HG02970 (cell line): Measurements from ENCODE around the gene EVX2.

ENCODE experiments used
- ATAC-seq: cut with Tn5 transposase; IDR thresholded peaks from one replicate; pipeline ENCODE4 v1.9.1; 2021; ENCODE audit warnings: mild to moderate bottlenecking, moderate library complexity, moderate number of reproducible peaks; ENCODE audit not compliant: unreplicated experiment, low FRiP score

EVX2 gene

GRCh38 chr2:176122683-176123410 is 39.1 kb upstream of the EVX2 start, which contains the start of gene HOXD9:
Gene HOXD9, plus strand, starts transcription at chr2:176122719. Its CDS starts 50 bp downstream, at chr2:176122769.
- no peak for ATAC-seq

- ATAC-seq = no peak
Observed at GRCh38 chr2:176122052-176122682, 38.4 kb upstream of the EVX2 start.

- ATAC-seq = no peak
Observed at GRCh38 chr2:176121190-176122051, 37.7 kb upstream of the EVX2 start.

- ATAC-seq = no peak
Observed at GRCh38 chr2:176120364-176121189, 36.8 kb upstream of the EVX2 start.

GRCh38 chr2:176118601-176119339 is 35.0 kb upstream of the EVX2 start:
- ATAC-seq = no peak

GRCh38 chr2:176117823-176118371 is 34.1 kb upstream of the EVX2 start:
- no peak for ATAC-seq

GRCh38 chr2:176117162-176117822 is 33.5 kb upstream of the EVX2 start:
- ATAC-seq = no peak

GRCh38 chr2:176115883-176116813 is 32.4 kb upstream of the EVX2 start, which contains the start of gene HOXD10:
Gene HOXD10, plus strand, starts transcription at chr2:176116778. Its CDS starts 56 bp downstream, at chr2:176116834.
- ATAC-seq = no peak

GRCh38 chr2:176114930-176115625 is 31.3 kb upstream of the EVX2 start:
- ATAC-seq = no peak

GRCh38 chr2:176114120-176114929 is 30.6 kb upstream of the EVX2 start:
- ATAC-seq = no peak

GRCh38 chr2:176112375-176113302 is 28.9 kb upstream of the EVX2 start:
- no peak for ATAC-seq

GRCh38 chr2:176111846-176112374 is 28.1 kb upstream of the EVX2 start:
- ATAC-seq = no peak

GRCh38 chr2:176111309-176111663 is 27.5 kb upstream of the EVX2 start:
- no peak for ATAC-seq

GRCh38 chr2:176110415-176111308 is 26.9 kb upstream of the EVX2 start:
- no peak for ATAC-seq
